Epithelial cell of esophagus (primary cell): ENCODE data around the gene PTPRN2.

Source experiments
- DNase-seq: peaks from one replicate; pipeline ENCODE4 v3.0.0; 2010; ENCODE audit warnings: low read depth
- H3K4me3 ChIP-seq: 2 replicates; pipeline ENCODE4 v1.5.1; 2011; ENCODE audit warnings: mild to moderate bottlenecking, low read length, control low read depth
- CTCF ChIP-seq: IDR thresholded peaks from 2 replicates; pipeline ENCODE4 v1.5.1; 2011; ENCODE audit warnings: low read depth, mild to moderate bottlenecking, low read length, control low read depth, inconsistent platforms; ENCODE audit not compliant: insufficient read depth; ENCODE audit errors: missing control alignments

Gene PTPRN2

DNA sequence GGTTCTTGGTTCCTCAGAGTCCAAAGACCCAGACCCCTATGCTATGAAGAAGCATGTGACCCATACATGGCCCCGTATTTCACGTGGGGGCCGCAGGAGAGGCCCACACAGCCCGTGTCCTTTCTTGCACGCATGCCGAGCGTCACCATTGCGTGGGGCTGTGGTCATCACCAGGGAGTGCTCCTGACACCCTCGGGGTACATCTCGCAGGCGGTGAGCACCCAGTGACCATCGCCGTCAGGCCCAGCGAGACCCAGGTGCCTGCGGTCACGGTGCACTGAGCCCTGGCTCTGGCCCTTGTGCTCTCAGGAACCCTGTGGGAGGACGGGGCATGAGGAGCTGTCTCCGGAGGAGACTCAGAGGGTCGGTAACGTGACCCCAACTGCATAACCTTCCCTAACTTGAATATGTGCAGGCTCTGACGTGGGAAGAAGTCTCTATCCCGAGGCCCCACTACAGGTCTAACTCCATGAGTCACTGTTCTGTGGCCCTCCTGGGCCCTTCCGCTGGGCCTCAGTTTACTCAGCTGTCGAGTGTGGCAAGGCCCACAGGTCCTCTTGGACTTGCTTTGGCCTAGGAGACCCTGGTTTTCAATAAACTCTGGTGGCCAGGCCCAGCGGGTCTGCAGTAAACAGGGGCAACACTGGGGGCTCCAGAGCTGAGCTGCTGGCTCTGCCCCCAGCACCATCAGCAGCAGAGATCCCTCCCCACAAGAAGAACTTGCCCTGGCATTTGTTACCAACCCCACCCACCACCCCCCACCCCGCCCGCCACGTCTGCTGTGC is 503.9 kb downstream of the PTPRN2 start:
- no peak for DNase-seq
- TF ChIP-seq CTCF, result no peak
- no peak overlapping the region for H3K4me3 ChIP-seq

GRCh38 chr7:158082761-158083160 is 504.9 kb downstream of the PTPRN2 start:
- TF ChIP-seq CTCF, result no peak
- DNase-seq, result no peak
- no peak overlapping the region for H3K4me3 ChIP-seq

GRCh38 chr7:158080899-158081445 is 506.7 kb downstream of the PTPRN2 start:
- DNase-seq, result no peak
- no peak for TF ChIP-seq CTCF
- no peak overlapping the region for H3K4me3 ChIP-seq

DNA sequence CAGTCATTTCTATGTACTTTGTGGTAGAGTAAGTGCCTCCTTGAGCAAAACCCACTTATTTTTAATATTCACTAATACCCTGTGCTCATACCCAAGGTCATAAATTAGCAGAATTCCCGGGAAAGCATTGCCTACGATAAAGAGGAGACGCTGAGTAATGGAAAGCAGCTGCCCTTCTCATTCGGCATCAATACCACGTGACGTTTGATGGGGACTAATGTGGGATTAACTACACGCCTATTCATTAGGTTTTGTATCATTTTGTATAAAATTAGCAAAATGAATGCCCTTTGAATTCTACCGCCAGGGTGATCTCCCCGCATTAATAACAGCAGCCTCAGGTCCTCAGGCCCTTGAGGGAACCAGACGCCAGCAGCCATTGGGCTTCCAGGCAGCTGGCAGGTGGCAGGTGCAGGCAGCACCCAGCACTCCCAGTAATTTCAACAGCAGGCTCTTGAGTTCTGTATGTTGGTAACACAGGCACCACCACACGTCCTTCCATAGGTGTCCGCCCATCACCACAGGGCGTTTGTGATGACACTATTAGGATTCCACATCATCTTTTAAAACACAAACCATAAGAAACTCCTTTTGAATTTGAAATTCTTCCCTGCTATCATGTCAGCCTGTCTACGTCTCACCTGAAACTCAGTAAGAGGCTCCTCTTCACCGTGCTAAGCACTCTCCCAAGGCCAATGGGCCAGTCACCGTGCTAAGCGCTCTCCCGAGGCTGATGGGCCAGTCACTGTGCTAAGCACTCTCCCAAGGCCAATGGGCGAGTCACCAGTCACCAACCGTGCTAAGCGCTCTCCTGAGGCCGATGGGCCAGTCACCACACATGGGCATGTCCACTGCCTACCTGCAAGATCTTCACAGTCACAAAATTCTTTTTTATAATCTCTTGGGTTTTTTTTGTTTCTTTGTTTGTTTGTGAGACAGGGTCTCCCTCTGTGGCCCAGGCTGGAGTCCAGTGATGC is 509.4 kb downstream of the PTPRN2 start:
- no peak for DNase-seq
- H3K4me3 ChIP-seq, result no peak overlapping the region
- no peak for TF ChIP-seq CTCF

- TF ChIP-seq CTCF, result no peak
- H3K4me3 ChIP-seq, result no peak overlapping the region
- no peak for DNase-seq
These were observed 510.3 kb downstream of the PTPRN2 start for GRCh38 chr7:158077151-158077840.

- TF ChIP-seq CTCF, result no peak
- DNase-seq, result no peak
- H3K4me3 ChIP-seq, result no peak overlapping the region
These were observed 511.0 kb downstream of the PTPRN2 start for GRCh38 chr7:158076656-158077055.
